HEK293T (cell line): ENCODE data around the gene NAAA.
"Not testable (repeated sequence)": the region's sequence is repeated elsewhere in the genome, so short reads cannot be mapped to it uniquely, and the experiment has no call there.

Experiments
- ARNT ChIP-seq: fragments of 450-650 bp; IDR thresholded peaks from 2 replicates; pipeline ENCODE4 v1.6.1; 2017; ENCODE audit warnings: mild to moderate bottlenecking
- BHLHE40 ChIP-seq: fragments of 450-650 bp; IDR thresholded peaks from 2 replicates; pipeline ENCODE4 v1.6.1; 2016; ENCODE audit warnings: mild to moderate bottlenecking, moderate library complexity, borderline replicate concordance
- ELF4 ChIP-seq: fragments of 450-650 bp; IDR thresholded peaks from 2 replicates; pipeline ENCODE4 v1.6.1; 2017; ENCODE audit warnings: antibody characterized with exemption
- FOXA1 ChIP-seq: fragments of 450-650 bp; IDR thresholded peaks from 2 replicates; pipeline ENCODE4 v1.6.1; 2016; ENCODE audit warnings: mild to moderate bottlenecking
- FOXK2 ChIP-seq: fragments of 450-650 bp; IDR thresholded peaks from 2 replicates; pipeline ENCODE4 v1.6.1; 2016; ENCODE audit warnings: mild to moderate bottlenecking
- FOXM1 ChIP-seq: fragments of 450-650 bp; IDR thresholded peaks from 2 replicates; pipeline ENCODE4 v1.6.1; 2017; ENCODE audit warnings: mild to moderate bottlenecking, borderline replicate concordance
- L3MBTL2 ChIP-seq: fragments of 450-650 bp; conservative IDR thresholded peaks from 2 replicates; pipeline ENCODE4 v1.6.1; 2016; ENCODE audit warnings: mild to moderate bottlenecking
- LEF1 ChIP-seq: fragments of 450-650 bp; IDR thresholded peaks from 2 replicates; pipeline ENCODE4 v1.6.1; 2017; ENCODE audit warnings: mild to moderate bottlenecking, borderline replicate concordance
- NFRKB ChIP-seq: fragments of 450-650 bp; IDR thresholded peaks from 2 replicates; pipeline ENCODE4 v1.6.1; 2016; ENCODE audit warnings: mild to moderate bottlenecking, moderate library complexity
- PKNOX1 ChIP-seq: fragments of 450-650 bp; IDR thresholded peaks from 2 replicates; pipeline ENCODE4 v1.6.1; 2016
- SP1 ChIP-seq: fragments of 450-650 bp; IDR thresholded peaks from 2 replicates; pipeline ENCODE4 v1.6.1; 2017
- SUZ12 ChIP-seq: fragments of 450-650 bp; IDR thresholded peaks from 2 replicates; pipeline ENCODE4 v1.6.1; 2016; ENCODE audit warnings: mild to moderate bottlenecking
- TARDBP ChIP-seq: fragments of 450-650 bp; IDR thresholded peaks from 2 replicates; pipeline ENCODE4 v1.6.1; 2016
- ZNF384 ChIP-seq: fragments of 450-650 bp; IDR thresholded peaks from 2 replicates; pipeline ENCODE4 v1.6.1; 2016

- not testable (repeated sequence) for TF ChIP-seq ZNF384, SUZ12, FOXK2, L3MBTL2, SP1, BHLHE40, PKNOX1, NFRKB, FOXM1, LEF1, FOXA1, TARDBP, ELF4, ARNT
Measured at GRCh38 chr4:75962072-75962471, 21.3 kb upstream of the NAAA start.
